BJ (cell line): Measurements from ENCODE around the gene KCNAB1. TPM values are rescaled to one million over a fixed set of nuclear protein-coding genes. Genes with fewer than 3 reads are reported as not detected.
"Not testable (repeated sequence)": the region's sequence is repeated elsewhere in the genome, so short reads cannot be mapped to it uniquely, and the experiment has no call there.

Source experiments
- CTCF ChIA-PET: fragments of 350-600 bp; formaldehyde crosslinking; extraction: SDS; loops from one replicate; lab custom pipeline; 2021; ENCODE audit warnings: antibody characterized with exemption, inconsistent platforms; lab: Yijun Ruan, JAX
- POLR2A ChIA-PET: fragments of 300-600 bp; sonication (Branson Sonifier 250); formaldehyde crosslinking; extraction: SDS; loops from one replicate; lab custom pipeline; 2021; ENCODE audit warnings: antibody characterized with exemption; lab: Charles Lee
- DNase-seq: peaks from one replicate; pipeline ENCODE4 v3.0.0-alpha.2; 2011; ENCODE audit warnings: low read depth
- H3K27me3 ChIP-seq: 2 replicates; pipeline ENCODE4 v1.6.0; 2011; ENCODE audit warnings: low read length; ENCODE audit not compliant: control insufficient read depth, insufficient read depth
- H3K36me3 ChIP-seq: 2 replicates; pipeline ENCODE4 v1.5.1; 2011; ENCODE audit warnings: low read length; ENCODE audit not compliant: control insufficient read depth, insufficient read depth
- H3K4me3 ChIP-seq: 2 replicates; pipeline ENCODE4 v1.5.1; 2011; ENCODE audit warnings: low read depth, mild to moderate bottlenecking, control low read depth, low read length
- polyA plus RNA-seq: library from polyadenylated mRNA; depleted of rRNA; stranded (reverse); fragments of >200 nt; gene quantifications from 2 replicates; pipeline ENCODE4 v1.2.3, GENCODE V29; 2011
- TF ChIP-seq, protein P1 (sequence below): IDR thresholded peaks from 2 replicates; pipeline ENCODE4 v1.5.1; 2011; ENCODE audit warnings: low read depth, mild to moderate bottlenecking, control low read depth, inconsistent platforms, low read length, moderate library complexity; ENCODE audit not compliant: insufficient read depth

Gene KCNAB1
- polyA plus RNA-seq, 1 experiment = not detected

DNA sequence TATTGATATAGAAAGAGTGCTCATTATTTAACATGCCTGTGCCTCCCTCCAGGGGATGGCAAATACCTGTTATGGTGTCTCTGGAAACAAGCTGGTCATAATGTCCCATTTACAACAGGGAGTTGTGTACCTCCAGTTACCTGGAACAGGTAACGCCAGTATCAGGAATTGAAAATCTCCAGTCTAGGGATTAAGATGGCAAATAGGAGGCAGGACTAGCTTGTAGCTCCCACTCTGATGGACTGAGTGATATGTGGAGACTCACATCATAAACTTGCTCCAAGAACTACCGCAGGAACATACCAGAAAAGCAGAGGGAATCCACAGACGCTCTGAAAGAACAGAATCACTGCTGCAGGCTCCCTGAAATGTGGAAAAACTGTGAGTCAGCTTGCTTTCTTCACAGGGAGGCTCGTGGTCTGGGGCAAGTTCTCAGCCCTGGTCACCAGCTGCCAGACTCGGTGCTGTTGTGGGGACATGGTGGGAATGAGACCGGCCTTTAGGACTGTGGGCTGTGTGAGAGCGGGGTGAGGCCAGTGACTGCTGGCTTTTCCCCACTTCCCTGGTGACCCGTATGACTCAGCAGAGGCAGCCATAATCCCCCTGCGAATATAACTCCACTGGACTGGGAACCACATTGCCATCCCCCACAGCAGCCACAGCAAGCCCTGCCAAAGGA, 97.4 kb downstream of the KCNAB1 start:
- no peak for DNase-seq
- POLR2A ChIA-PET = no interaction called here
- no peaks in the 10 kb centered on the region for H3K36me3 ChIP-seq
- CTCF ChIA-PET = no interaction called here
- no peaks in the 10 kb centered on the region for H3K27me3 ChIP-seq
- TF ChIP-seq, protein P1, sequence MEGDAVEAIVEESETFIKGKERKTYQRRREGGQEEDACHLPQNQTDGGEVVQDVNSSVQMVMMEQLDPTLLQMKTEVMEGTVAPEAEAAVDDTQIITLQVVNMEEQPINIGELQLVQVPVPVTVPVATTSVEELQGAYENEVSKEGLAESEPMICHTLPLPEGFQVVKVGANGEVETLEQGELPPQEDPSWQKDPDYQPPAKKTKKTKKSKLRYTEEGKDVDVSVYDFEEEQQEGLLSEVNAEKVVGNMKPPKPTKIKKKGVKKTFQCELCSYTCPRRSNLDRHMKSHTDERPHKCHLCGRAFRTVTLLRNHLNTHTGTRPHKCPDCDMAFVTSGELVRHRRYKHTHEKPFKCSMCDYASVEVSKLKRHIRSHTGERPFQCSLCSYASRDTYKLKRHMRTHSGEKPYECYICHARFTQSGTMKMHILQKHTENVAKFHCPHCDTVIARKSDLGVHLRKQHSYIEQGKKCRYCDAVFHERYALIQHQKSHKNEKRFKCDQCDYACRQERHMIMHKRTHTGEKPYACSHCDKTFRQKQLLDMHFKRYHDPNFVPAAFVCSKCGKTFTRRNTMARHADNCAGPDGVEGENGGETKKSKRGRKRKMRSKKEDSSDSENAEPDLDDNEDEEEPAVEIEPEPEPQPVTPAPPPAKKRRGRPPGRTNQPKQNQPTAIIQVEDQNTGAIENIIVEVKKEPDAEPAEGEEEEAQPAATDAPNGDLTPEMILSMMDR = no peak
- H3K4me3 ChIP-seq = no peak overlapping the region

DNA sequence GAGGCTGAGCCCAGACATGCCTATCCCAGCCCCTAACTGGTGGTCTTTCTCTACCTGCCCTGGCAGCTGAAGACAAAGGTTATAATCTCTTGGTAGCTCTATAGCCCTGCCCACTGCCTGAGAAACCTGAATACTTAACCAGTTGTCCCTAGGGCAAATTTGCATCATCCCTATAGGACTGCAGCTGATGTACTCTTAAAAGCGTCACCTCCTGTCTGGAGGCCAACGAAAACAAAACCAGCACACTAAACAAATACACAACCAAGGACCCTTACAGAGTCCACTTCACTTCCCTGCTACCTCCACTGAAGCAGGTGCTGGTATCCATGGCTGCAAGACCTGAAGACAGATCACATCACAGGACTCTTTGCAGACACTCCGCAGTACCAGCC, 98.0 kb downstream of the KCNAB1 start:
- Histone ChIP-seq H3K36me3 (no peaks in the 10 kb centered on the region), H3K27me3 (no peaks in the 10 kb centered on the region), H3K4me3 (no peak overlapping the region)
- DNase-seq = no peak
- TF ChIP-seq, protein P1 = no peak
- CTCF ChIA-PET = interaction anchor here (1.3 kb wide), 1 partner anchor 232 kb away, joined by 4 read pairs; no protein-coding TSS in a partner anchor
- POLR2A ChIA-PET = no interaction called here

DNA sequence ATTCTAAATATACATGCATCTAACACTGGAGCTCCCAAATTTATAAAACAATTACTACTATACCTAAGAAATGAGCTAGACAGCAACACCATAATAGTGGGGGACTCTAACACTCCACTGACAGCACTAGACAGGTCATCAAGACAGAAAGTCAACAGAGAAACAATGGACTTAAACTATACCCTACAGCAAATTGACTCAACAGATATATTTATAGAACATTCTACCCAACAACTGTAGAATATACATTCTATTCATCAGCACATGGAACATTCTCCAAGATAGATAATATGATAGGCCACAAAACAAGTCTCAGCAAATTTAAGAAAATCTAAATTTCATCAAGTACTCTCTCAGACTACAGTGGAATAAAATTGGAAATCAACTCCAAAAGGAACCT, 102.0 kb downstream of the KCNAB1 start:
- POLR2A ChIA-PET, H3K27me3 ChIP-seq, H3K4me3 ChIP-seq, CTCF ChIA-PET, DNase-seq, H3K36me3 ChIP-seq: not testable (repeated sequence)

DNA sequence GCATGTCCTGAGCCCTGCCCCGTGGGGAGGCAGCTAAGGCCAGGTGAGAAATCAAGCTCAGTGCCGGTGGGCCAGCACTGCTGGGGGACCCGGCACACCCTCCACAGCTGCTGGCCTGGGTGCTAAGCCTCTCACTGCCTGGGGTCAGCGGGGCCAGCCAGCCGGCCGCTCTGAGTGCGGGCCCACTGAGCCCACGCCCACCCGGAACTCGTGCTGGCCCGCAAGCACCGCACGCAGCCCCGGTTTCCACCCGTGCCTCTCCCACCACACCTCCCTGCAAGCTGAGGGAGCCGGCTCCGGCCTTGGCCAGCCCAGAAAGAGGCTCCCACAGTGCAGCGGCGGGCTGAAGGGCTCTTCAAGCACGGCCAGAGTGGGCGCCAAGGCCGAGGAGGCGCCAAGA, 103.7 kb downstream of the KCNAB1 start:
- H3K27me3 ChIP-seq, H3K4me3 ChIP-seq, CTCF ChIA-PET, H3K36me3 ChIP-seq, POLR2A ChIA-PET, DNase-seq: not testable (repeated sequence)

DNA sequence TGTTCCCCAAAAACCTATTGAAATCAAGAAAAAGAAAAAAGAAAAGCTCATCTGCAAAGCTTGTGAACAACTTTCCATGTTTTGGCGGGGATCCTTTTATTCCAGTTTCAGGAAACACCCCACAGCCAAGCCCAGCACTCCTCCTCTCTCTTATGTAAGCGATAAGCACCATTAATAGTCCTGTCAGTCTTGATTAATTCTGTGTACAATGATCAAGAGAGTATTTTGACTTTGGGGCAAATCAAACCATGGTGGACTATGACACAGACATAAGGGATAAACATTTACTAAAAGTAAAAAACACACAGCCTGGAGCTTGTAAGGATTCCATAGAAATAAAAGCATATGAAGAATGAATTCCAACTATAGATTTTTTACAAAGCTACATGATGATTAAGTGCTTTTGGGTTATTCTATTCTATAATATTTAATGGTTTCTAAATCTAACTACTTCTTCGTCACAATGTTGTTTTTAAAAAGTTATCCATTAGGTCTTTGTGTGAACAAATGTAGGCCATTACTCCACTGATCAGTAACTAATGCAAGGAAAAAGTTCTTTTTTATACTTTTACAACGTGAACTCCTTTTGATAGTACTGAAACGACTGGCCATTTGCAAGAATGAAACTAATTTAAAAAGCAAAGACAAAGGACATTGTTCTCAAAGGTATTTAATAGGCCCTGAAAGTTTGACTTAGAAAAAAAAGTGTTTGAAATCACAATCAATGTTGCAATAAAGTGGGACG, 106.5 kb downstream of the KCNAB1 start:
- CTCF ChIA-PET = no interaction called here
- POLR2A ChIA-PET = no interaction called here
- TF ChIP-seq, protein P1 = no peak

DNA sequence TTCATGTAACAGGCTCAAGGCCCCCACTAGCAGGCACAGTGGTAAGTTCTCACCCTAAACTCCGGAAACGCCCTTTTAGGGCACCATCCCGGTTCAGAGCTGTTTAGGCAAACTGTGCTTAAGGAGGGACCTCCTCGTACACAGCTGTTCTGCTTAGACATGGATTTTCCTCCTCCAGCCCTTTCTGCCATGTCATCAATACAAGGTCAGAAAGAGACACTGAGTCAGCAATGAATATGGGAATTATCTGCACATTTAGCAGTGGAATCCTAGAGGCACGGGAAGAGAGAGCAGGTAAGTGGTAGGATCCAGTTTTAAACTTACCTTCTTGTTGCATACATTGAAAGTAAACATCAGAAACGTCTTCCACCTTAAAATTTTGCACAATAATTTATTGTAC, 107.3 kb downstream of the KCNAB1 start:
- H3K27me3 ChIP-seq = no peaks in the 10 kb centered on the region
- no peaks in the 10 kb centered on the region for H3K36me3 ChIP-seq
- ChIA-PET CTCF (no interaction called here), POLR2A (no interaction called here)
- no peak for DNase-seq
- no peak overlapping the region for H3K4me3 ChIP-seq
- TF ChIP-seq, protein P1 = no peak

More for the DNA sequence above, 106.5 kb downstream of the KCNAB1 start:
- Histone ChIP-seq H3K4me3 (no peak overlapping the region), H3K36me3 (no peaks in the 10 kb centered on the region), H3K27me3 (no peaks in the 10 kb centered on the region)
- no peak for DNase-seq
